Stimulated activated CD4-positive, alpha-beta T cell treated with anti-CD3 and anti-CD28 coated beads, Interleukin-2, amount 100 ng/mL, for 48 hours (primary cell): ENCODE data around the gene POLR2E.
"Not testable (repeated sequence)": the region's sequence is repeated elsewhere in the genome, so short reads cannot be mapped to it uniquely, and the experiment has no call there.

ENCODE experiments used
- DNase-seq, 2 donors: peaks; one replicate each; pipeline ENCODE4 v3.0.0-alpha.2; 2020

The POLR2E gene

DNA sequence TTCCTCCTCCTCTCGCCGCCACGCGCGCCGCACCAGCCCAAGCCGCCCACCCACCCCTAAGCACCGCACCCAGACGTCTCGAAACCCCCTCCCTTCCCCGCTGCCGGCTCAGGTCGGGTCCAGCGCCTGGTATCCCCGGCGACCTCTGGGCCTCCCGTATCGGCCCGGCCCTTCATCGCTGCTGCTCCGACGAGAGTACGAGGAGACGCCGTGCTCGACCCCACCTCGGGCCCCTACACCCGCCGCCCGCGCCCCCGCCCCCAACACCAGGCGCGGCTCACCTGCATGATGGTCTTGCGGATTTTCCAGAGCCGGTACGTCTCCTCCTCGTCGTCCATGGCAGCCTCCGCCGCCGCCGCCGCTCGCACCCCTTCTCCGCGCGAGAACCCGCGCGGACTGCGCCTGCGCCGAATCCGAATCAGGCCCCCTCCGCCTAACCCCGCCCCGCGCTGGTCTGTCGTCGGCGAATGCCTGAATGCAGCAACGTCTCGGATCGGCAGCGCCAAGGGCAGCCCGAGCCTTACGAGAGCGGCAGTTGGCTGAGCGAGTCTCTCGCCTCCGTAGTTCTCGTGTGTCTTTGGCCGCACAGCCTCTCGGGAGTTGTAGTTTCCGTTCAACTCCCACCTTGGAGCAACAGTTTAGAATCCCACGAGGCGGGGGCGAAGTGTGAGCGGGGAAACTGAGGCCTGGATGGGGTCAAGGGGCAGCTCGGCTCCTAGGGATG, at the start of gene POLR2E:
POLR2E (minus strand) TSS at position 398 of the 724 bp plus-strand sequence; CDS start at position 338, 60 bp downstream.
- DNase-seq, result peak; percentile 99

DNA sequence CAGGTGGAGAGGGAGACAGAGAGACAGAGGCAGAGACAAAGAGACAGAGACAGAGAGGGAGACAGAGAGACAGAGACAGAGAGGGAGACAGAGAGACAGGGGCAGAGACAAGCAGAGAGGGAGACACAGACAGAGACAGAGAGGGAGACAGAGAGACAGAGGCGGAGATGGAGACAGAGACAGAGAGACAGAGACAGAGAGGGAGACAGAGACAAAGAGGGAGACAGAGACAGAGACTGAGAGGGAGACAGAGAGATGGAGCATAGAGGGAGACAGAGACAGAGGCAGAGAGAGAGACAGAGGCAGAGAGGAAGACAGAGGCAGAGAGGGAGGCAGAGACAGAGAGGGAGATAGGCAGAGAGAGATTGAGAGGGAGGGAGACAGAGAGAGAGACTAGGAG, 49.6 kb upstream of the POLR2E start:
- no peak for DNase-seq

- DNase-seq, result no peak
Measured at GRCh38 chr19:1143828-1144399, 48.7 kb upstream of the POLR2E start.

- DNase-seq, result no peak
Measured at GRCh38 chr19:1141944-1142343, 46.8 kb upstream of the POLR2E start.

- no peak for DNase-seq
Measured at GRCh38 chr19:1140272-1141027, 45.3 kb upstream of the POLR2E start.

DNA sequence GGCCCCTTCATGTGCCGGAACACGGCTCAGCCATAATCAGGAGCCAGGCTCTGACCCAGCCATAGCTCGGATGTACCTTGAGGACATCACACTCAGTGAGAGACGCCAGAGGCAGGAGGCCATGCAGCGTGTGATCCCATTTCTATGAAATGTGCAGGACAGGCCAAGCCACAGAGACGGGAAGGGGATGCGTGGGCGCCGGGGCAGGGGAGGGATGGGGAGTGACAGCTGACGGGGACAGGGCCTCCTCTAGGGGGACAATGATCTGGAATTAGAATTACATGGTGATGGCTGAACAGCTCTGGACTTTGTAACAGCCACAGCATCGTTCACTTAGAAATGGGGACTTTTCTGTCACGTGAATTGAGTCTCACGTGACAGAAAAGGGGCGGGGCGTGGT, 44.0 kb upstream of the POLR2E start:
- DNase-seq, result no peak

DNA sequence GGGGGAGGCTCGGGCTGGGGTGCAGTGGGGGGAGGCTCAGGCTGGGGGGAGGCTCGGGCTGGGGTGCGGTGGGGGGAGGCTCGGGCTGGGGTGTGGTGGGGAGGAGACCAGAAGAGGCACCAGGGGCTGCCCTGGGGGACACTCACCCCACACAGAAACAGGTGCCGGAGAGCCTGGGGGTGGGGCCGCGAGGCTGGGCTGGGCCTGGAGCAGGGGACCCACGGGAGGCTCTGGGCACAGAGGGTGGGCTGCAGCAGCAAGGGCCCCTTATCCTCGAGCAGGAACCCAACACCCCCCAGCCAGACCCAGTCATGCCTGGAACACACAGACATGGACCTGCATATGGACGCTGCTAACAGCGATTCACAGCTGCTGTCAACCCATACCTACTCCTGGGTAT, 42.9 kb upstream of the POLR2E start:
- DNase-seq, result no peak

DNA sequence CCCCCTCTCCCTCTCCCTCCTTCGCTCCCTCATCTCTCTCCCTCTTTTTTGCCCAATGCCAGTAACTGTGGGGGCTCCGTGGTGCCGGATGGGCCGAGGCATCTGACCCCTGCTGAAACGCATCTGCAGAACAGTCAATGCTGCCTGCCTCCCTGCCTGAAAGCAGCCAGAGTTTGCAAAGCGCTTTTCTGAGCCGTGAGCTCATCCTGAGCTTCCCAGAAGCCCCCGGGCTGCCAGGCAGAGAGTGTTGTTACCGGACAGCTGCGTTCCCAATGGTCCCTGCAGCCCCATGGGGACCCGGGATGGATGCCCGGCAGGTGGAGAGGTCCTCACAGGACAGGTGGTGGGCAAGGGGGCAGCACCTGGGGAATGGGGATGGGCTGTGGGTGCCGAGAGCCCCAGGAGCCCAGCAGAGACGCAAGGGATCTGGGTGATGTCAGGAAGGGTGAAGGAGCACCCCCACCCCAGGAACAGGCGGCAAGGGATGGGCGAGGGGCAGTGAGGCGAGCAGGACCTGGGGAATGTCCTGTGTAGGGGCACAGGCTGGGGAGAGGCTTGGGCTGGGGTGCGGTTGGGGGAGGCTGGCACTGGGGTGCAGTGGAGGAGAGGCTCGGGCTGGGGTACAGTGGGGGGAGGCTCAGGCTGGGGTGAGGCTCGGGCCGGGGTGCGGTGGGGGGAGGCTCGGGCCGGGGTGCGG, 41.6 kb upstream of the POLR2E start:
- no peak for DNase-seq

DNA sequence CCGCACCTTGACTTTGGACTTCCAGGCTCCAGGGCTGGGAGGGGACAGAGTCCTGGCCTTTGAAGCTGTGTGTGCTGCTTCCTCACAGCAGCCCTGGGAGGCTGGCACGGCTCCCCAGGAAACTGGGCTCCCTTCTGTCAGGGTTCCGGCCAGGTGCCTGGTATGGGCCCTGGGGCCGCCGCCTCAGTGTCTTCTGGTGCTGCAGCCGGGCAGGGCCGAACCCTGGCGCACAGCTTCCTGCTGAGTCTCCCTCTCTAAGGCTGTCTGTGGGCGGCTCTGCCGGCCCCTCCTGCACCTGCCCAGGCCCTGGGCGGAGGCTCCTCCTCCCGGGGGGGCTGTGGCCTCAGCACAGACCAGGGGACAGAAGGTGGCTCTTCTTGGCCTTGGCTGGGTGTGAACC, 41.0 kb upstream of the POLR2E start:
- no peak for DNase-seq

DNA sequence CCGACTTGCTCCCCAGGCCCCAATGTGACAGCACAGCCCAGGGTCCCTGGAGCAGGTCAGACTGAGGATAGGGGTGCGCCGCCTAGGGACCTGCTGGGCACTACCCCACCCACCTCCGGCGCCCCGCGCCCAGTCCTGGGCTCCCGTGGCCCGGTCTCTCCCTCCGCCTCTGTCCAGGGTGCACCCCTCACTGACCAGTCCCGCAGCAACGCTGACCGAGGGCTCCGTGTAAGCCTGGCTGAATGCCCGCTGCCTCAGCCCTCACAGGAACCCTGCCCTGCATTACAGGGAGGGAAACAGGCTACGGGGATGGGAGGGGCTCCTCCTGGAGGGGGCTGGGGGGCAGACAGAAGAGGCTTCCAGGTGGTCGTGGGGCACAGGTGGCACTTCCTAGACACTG, 40.3 kb upstream of the POLR2E start:
- no peak for DNase-seq

GRCh38 chr19:1134431-1134830, 39.3 kb upstream of the POLR2E start:
- no peak for DNase-seq

- peak; percentile 72 to 82 for DNase-seq
Measured at GRCh38 chr19:1133471-1133929, 38.3 kb upstream of the POLR2E start.

GRCh38 chr19:1132552-1133383, 37.6 kb upstream of the POLR2E start:
- peak in 1 of 2 donors; percentile 34 for DNase-seq

GRCh38 chr19:1131718-1132551, 36.8 kb upstream of the POLR2E start:
- peak; percentile 83 to 86 for DNase-seq

DNA sequence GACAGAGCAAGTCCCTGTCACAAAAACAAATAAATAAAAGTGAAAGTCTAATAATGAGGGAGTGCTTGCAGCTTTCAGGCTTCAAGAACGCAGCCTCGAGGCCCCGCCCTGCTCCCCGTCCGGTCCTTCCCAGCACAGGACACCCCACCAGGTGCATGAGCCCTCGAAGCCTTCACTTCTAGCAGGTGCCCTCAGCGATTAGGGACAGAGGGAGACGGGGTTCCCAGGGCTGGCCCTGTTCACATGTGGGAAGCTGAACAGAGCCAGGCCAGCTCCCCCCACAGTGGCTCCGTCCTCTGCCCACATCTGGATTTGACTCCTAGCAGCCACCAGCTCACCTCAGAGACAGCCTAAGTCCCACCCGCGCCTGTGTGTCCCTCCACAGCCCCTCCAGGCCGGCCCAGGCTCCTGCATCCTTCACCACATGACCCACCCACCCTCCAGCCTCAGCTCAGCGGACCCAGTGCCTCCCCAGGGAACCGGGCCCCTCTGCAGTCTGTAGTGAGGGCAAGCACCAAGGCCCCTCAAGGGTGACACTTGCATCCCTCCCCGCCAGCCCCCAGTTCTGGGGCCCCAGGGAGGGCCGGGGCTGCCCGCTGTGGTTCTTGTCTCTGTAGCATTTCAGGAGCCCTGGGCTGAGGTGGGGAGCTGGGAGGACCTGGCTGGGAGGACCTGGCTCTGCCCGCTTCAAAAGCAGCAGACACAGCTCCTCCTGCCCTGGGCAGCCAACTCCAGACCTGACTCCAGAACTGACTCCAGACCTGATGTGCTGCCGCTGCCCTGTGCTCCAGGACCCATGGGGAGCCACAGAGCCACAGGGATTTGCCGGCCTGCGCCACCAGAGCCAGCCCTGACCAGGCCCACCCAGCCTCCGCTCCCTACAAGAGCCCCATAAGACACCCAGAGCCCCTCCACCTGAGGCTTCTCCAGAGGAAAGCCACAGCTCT, 35.9 kb upstream of the POLR2E start:
- DNase-seq, result peak; percentile 18 to 34

DNA sequence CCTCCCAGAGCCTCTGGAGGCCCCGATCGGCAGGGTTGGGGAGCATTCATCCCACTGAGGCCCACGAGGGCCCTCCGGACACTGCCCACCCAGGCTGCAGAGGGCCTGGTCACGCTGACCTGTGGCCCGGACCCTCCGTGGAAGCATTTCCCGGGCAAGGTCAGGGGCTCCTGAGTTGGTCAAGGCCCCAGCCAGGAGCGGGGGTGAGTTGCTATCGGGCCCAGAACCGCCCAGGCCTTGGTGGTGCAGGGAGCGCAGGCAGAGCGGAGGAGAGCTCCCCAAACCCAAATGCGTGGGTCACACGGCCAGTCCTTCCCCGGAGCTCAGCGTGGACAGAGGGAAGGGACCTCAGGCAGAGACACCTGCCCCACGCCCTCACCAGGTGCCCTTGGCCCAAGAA, 34.4 kb upstream of the POLR2E start:
- no peak for DNase-seq

DNA sequence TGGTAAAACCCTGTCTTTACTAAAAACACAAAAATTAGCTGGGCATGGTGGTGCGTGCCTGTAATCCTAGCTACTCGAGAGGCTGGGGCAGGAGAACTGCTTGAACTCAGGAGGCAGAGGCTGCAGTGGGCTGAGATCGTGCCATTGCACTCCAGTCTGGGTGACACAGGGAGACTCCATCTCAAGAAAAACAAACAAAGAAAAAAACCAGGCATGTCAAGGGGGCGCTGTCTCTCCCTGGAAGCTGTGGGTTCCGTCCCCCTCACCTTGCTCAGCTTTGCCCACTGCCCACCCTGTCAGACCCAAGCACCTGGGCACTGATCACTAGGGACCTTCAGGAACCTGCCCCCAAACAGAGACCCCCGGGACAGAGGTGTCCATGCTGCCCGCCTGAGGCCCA, 33.9 kb upstream of the POLR2E start:
- not testable (repeated sequence) for DNase-seq

- no peak for DNase-seq
Measured at GRCh38 chr19:1128106-1128505, 32.9 kb upstream of the POLR2E start.

DNA sequence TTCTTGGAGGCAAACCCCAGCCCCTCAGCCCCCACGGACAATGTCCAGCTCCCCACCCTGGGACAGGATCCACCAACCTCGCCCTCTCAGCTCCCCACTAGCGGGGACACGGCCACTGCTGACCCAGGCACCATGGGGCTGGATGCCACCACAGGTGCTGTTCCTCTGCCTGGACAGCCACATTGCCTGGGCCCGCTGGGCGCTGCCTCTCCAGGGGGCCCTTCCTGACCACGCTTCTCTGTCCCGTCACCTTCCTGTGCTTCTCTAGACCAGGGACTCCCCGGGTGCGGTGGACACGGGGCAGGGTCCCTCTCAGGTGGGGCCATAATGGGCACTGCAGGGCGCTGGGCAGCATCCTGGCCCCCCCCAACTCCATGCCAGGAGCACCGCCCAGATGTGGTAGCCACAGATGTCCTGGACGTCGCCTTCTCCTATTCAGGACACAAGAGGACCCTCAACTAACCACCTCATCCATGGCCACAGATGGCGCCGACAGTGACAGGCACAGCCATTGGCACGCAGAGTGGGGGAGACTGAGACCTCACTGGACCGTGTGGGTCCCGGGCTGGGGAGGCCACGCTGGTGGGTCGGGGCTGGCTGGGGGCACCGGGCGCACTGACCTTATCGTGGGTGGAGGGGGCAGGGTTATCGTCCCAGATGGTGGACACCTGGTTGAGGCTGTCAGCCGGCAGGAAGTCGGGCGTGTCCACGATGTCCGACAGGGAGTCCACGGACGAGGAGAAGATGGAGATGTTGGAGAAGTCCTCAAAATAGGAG, 32.0 kb upstream of the POLR2E start:
- no peak for DNase-seq
